Measurements from ENCODE around the gene CALHM4.

CALHM4 gene

DNA sequence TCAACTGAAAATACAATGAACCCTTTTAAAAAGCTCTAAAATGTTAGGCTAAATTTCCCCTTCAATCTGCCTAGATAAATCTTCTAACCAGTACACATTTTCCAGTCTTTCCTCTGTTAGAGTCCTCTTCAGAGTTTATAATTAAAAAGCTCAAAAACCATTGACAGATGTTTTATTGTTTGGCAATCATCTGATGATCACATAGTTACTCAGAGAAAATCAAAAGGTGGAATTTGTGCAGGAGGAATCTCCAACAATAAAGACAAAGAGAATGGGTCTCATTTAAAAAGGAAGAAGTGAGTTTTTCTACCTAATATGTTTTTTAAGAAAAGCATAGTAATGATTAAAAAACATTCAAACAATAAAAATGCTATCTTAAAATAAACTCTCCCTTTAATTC lies 11.1 kb upstream of the CALHM4 start:
- DNase-seq (ENCODE audit: low spot score) = no peak

DNA sequence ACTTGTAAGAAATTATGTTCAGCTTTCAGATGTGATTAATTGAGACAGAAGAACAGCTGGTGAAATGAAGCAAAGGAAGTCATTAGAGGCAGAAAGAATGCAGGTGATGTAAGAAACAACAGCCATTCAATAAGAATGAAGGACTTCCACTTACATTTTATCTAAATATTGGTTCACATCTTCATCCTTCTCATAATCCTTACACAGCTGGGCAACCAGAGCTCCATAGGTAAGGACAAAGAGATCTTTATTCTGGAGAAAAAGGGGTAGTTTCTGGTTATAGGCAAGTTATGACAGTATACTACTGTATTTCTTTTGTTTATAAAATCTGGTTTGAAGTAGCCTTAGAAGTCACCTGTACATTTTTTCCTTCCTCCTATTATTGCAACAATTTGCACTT lies 10.4 kb upstream of the CALHM4 start:
- DNase-seq (ENCODE audit: low spot score) = no peak

DNA sequence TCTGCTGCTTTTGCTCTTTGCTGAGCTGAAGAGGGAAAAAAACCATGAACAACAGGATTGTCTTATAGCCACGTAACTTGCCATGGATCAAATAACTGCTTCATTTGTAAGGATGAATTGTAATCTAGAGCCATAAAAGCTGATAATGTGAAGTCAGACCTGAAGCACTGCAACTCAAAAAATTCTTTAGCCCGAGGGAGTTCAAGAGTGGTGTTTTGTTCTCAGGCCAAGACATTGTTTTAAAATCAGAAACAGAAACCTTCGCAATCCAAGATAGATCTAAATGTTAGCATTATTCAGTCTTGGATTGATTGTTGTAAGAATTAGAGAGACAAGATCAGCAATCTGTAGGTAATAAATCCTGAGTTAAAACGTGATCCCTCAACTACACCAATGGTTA lies 7.9 kb upstream of the CALHM4 start, which contains the start of gene TRAPPC3L:
Gene TRAPPC3L, minus strand, starts transcription at position 34 of the 400 bp plus-strand sequence. CDS start 170 bp downstream, outside the sequence.
- DNase-seq (ENCODE audit: low spot score) = no peak

DNA sequence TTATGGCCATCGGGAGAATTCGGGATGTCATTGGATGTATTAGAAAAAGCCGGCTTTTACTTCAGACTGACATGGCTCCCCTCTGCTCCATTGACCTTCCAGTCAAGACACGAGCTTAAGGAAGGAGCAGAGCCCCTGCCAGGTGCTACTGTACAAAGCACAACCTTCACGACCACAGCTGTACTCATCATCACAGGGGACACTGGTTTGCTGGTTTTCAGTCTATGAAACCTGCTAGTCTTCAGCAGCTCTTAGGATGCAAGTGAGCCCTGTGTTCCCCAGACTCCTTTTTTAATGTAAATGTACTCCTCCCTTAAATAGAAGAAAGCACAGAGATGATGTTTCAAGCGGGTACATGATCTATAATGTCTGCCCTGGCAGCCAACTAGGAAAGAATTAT lies 6.2 kb upstream of the CALHM4 start:
- DNase-seq (ENCODE audit: low spot score) = no peak

DNA sequence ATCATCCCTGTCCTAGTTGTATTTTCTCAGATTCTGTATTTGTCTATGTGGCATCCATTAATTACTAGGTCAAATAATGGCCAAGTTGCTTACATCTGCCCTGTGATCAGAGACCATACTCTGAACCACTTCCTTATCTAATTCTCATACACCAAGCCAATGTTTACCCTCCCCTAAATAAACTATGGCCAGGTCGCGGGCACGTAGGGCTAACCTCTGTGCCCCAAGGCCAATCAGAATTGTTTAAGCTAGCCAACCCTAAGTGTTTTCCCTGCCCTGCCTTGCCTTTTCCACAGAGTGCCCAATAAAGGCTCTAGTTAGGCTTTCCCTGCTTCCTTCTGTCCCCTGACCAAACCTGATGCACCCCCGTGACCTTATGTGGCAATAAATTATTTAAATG lies 2.8 kb upstream of the CALHM4 start:
- DNase-seq (ENCODE audit: low spot score) = no peak

DNA sequence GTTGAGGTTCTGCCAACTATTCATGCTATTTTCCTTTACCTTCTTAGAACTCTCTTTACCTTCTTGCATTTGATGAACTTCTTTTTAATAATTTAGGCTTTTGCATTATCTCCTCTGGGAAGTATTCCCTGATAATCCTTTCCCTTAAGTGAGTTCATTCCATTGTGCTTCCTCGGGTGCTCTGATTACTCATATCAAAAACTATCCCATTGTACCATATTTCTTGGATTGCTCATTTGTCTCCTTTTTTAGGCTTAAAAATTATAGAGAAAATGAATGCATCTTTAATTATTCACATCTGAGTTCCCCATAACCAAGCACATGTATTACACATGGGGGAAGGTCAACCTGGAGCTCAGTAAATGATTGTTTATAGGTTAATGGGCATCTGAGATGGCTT lies 2.5 kb downstream of the CALHM4 start:
- no peak for DNase-seq (ENCODE audit: low spot score)

DNA sequence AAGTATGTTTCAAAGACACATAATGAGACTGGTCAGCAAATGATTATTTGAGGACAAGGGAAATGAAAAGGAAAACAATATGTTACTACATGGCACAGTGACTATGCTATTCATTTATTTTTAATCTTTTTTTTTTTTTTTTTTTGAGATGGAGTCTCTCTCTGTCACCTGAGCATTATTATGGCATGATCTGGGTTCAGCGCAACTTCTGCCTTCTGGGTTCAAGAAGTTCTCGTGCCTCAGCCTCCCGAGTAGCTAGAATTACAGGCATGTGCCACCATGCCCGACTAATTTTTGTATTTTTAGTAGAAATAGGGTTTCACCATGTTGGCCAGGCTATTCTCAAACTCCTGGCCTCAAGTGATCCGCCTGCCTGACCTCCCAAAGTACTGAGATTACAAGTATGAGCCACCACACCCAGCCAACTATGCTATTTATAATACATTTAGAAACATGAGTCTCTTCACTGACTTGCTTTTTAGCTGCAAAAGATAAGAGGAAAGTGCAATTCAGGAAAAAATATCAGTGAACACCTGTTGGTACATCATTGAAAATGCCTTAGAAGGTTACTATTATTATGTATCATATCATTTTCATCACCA lies 3.4 kb downstream of the CALHM4 start:
- DNase-seq (ENCODE audit: low spot score) = no peak

DNA sequence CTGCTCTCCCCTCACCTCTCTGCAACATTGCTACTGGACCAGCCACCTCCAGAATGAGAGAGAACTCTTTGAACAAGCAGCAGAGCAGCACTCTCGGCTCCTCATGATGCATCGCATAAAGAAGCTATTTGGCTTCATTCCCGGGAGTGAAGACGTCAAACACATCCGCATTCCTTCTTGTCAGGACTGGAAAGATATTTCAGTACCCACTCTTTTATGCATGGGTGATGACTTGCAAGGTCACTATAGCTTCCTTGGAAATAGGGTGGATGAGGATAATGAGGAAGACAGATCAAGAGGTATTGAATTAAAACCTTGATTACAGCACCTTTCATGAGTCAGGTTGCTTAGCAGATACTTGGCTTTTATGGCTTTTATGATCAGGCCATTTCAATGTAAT lies 4.3 kb downstream of the CALHM4 start:
- DNase-seq (ENCODE audit: low spot score) = no peak

DNA sequence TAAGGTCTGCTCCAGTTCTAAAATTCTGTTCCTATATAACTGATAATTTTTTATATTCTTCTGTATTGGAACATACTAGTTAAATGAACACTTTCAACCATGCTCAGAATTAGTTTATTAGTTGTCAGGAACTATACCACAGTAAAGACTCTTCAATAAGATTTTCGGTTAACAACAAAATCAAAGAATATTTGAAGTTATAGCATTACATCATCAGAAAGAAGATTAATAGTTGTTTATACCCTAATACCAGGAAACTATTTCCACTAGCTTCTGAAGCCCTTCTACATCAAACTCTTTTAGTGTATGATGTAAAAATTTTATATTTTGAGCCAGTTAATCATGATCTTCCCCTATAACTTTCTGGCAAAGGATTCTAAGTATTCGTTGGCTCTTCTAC lies 6.6 kb downstream of the CALHM4 start:
- DNase-seq (ENCODE audit: low spot score) = no peak

DNA sequence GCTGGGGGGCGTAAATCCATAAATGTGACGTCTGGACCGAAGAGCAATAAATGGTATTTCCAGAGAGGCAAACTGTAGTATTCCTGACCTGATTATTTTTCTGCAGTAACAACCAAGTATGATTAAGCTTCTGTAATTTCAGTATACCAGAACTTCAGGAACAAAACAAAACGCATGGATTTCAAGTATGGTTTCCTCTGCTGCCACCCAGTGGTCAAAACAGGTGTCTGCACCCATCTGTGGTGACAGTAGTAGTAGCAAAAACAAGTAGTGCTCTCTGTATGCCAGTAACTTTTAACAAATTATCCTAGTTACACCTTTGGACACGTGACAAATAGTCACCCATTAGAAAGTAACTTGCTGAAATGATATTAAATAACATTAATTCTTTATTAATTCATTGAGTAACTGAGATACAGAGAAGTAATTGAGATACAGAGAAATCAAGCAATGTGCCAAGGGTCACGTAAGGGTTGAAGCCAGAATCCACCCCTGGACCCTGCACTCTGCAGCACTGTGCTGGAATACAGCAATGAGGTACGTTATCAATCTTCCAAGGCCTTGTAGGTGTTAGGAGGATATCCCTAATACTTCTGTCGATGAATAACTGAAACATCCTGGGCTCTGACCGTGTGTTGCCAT lies 7.9 kb downstream of the CALHM4 start:
- peak; percentile 66 for DNase-seq (ENCODE audit: low spot score)

DNA sequence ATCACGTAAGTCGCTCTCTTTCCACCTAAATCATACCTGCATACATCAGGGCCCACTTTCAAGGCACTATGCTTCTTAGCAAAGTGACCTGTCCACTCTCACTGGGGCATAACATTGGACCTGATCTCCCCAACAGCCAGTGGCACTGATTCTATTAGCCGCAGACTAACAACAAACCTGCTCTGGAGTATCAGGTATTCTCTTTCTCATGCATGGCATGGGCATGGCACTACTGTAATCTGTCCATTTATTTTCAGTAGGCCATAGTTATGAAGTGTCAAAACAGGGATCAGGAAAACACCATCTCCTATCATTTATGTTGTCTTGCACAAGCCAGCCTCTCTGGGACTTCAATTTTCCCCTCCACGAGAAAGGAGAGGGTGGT lies 8.5 kb downstream of the CALHM4 start:
- no peak for DNase-seq (ENCODE audit: low spot score)

DNA sequence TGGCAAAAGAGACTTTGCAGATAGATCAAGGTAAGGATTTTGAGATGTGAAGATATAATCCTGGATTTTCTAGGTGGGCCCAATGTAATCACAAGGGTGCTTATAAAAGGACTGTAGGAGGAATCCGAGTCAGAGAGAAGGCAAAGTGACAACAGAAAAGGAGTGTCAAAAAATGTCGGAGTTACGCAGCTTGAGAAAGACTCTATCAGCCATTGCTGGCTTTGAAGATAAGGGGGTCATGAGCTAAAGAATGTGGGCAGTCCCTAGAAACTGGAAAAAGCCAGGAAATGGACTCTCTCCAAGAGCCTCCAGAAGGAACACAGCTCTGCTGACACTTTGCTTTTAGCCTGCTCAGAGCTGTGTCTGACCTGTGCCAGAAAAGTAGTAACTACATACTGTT lies 9.1 kb downstream of the CALHM4 start:
- DNase-seq (ENCODE audit: low spot score) = no peak

DNA sequence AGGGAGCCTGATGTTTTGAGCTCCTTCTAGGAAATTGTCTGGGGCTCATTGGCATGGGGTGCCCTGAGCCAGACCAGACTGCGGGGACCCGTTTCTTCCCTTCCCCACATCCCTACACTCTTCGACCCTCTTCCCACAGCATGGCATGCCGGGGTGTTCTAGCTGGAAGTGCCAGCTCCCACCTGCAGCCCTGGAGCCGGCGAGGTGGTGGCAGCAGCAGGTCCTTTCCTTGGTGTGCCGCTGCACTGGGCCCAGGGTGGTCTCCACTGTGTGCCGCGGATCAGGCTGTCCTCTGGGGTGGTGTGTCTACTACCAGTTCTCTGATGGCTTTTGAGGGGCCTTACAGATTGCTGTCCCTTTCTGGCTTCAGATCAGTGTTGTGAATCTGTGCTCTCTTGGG lies 10.3 kb downstream of the CALHM4 start:
- no peak for DNase-seq (ENCODE audit: low spot score)

DNA sequence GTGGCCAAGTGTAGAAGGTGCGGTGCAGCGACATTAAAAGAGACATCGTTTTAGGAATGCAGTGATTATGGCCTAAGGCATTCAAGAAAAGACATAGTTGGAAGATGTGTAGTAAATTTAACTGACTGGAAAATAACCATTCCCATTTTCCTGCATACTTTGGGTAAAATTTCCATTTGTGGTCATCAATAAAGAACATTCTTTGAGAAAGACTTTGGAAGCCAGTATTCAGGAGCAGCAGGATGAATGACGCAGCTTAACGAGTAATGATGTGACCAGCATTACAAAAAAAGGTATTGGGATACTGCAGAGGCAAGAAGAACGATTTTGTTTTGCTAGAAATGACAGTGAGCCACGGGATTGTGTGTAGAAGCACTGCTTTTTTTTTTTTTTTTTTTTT lies 10.8 kb downstream of the CALHM4 start:
- no peak for DNase-seq (ENCODE audit: low spot score)

DNA sequence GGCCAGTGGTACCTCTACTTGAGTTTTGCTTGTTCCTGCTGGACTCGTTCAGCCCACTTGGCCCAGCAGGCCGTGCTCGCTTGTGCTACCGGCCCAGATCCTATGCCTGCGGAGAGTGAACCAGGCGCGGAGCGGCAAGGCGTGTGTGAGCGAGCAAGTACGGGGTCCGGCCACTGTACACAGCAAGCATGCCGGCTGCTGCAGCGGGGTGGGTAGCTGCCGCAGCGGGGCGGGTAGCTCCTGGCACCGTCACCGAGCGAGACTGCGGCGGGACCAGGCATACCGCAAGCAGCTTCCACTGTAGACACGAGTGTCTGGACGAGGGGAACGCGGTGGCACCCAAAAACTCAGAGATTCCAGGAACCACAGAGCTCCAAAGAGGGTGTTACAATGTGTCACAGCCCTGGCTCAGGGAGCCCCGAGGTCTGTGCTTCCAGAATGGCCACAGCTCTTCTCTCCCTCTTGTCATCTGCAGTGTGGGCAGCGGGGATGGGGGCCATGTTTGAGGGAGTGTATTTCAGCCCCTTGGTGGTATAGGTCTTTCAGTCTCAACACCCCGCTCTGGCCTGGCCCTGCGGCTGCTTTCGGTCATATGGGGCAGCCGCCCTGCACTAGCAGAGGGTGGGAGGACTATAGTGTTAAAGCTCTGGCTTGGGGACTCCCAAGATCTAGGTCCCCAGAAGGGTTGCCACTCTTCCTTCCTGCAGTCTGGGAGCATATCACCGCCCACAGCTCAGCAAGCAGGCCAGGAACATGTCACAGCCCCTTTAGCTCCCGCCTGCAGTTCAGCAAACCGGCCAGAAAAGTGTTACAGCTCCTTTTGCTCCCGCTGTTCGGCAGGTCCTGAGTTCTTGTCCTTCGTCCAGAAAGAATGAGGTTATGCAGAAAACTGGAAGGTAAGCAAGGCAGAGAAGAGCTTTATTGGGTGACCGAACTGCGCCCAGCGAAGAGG lies 11.6 kb downstream of the CALHM4 start:
- DNase-seq (ENCODE audit: low spot score) = no peak

DNA sequence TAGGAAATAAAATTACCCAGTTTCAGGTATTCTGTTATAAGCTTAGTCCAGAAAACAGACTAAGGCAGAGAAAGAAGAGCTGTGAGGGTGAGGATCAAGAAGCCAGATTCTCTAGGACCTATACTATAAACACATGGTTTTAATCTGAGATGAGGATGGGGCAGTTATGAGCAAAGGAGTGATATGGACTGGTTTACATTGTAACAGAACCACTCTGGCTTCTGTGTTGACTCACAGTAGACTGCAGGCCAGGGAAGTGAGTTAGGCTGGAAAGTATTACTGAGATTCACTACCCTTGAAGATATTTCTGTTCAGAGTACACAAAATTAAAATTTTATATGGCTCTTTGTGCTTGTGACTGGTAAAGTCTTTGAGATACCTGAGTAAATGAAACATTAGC lies 14.6 kb downstream of the CALHM4 start:
- DNase-seq (ENCODE audit: low spot score) = no peak

DNA sequence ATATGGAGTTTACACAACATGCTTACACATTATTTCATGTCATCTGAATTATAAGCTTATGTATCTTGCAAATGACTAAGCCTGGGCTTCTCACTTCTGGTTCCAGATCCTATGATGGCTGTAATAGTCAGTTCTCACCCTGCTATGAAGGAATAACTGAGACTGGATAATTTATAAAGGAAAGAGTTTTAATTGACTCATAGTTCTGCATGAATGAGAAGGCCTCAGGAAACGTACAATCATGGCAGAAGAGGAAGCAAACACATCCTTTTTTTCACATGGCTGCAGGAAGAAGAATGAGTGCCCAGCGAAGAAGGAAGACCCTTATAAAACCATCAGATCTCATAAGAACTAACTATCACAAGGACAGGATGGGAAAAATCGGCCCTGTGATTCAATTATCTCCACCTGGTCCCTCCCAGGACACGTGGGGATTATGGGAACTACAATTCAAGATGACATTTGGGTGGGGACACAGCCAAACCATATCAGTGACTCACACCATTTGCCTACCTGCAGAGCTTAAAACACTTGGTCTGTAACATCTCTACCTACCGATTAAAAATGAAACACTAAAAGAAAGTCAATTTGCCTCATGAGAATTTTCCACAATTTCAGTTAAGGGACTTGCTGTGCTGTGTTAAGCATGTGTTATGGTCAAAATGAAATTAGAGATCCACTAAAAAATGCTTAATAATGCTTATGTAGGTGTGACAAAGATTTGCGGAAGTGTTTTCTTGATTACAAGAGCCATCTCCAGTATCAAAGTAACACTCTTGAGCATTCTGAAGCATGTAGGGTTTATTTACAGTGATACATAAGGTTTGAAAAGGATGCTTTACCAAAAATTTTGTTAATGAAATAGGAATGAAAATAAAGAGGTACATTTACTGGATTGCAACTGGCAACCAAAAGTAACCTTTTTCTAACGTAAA lies 15.5 kb downstream of the CALHM4 start:
- no peak for DNase-seq (ENCODE audit: low spot score)

DNA sequence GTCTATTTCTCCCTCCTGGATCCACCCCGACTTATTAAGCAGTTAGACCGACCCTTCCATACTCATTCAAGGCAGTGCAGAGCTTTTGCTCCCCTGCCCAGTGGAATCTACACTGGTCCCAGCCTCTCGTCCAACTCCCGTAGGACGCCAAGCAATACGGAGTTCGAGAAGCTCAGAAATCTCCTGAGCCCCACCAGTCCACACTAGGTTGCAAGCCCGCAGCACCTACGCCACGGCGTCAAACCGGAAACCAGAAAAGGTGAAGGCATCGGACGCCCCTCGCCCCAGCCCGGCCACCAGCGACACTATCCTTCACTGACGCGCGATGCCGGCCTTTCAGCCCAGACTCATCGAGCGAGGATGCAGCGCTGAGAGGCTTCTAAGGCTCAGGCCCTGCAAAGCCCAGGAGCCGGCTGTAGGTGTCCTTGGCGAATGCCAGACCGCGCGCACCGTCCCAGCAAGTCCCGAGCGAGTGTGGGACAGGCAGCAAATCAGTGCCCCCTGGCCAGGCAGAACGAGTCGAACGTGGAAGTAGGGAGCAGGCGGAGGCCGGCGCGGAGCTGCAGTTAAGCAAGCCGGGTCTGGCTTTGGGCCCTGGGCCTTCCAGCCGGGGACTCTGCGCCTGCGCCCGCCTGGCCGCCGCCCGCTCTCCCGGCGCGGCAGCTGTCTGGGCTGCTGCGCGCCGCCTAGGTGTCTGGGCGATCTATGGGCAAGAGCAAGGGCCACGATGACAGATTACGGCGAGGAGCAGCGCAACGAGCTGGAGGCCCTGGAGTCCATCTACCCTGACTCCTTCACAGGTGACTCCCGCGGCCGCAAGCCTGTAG lies 17.5 kb downstream of the CALHM4 start, which contains the start of gene RWDD1:
Gene RWDD1, plus strand, starts transcription at position 649 of the 827 bp plus-strand sequence. Its CDS starts 79 bp downstream, at position 728.
- DNase-seq (ENCODE audit: low spot score) = peak; percentile 99

DNA sequence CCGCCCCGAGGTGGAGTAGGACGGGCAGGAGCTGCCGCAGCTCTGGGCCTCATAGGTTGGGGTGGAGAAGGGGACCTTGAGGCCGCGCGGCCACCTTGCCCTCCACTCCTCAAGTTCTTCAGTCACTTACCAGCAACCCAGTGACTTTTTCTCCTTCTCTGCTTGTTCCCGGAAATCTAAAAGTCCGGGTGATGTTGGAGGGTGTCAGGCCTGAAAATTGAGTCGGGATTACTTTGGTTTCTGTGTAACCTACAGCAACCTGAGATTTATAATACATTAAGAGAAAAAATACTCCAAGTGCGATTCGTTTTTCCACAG lies 18.1 kb downstream of the CALHM4 start:
- no peak for DNase-seq (ENCODE audit: low spot score)

DNA sequence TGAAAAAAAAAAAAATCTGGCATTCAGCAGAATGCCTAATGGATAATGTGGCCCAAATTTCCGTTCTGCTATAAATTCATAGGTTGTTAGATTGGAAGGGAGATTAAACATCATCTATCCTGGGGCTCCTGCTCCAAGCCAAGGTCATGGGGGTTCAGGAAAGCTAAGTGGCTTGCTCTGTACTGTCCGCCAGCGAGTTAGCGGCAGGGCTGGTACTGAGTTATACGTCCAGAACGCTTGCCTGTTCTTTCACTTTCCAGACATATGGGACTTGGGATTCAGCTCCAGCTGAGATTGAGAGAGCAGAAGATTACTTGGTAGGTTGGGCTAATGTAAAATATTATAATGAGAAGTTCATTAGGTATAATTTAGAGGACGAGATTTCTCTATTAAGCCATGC lies 18.6 kb downstream of the CALHM4 start:
- no peak for DNase-seq (ENCODE audit: low spot score)

DNA sequence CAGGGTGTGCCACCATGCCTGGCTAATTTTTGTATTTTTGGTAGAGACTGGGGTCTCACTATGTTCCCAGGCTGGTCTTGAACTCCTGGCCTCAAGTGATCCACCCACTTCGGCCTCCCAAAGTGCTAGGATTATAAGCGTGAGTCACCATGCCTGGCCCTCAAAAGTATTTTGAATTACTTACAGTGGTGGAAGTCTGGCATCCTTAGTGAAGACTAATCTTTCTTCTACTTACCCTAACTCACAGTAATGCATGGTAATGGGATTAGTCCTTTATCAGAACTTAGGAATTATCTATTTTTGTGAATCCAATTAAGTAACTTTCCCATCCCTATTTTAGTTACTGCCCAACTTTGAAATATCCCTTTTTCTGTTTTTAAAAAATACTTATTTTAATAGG lies 21.7 kb downstream of the CALHM4 start:
- no peak for DNase-seq (ENCODE audit: low spot score)
